GM12891 (cell line): ENCODE data around the gene SAG.

Experiments
- PAX5 ChIP-seq: IDR thresholded peaks from 2 replicates; pipeline ENCODE4 v1.6.1; 2011; ENCODE audit warnings: low read length, moderate library complexity, mild to moderate bottlenecking; ENCODE audit not compliant: insufficient read depth, severe bottlenecking
- POLR2A ChIP-seq: IDR thresholded peaks from 2 replicates; pipeline ENCODE4 v1.6.1; 2011; ENCODE audit warnings: low read depth, low read length, control low read depth
- POLR2AphosphoS5 ChIP-seq: IDR thresholded peaks from 2 replicates; pipeline ENCODE4 v1.6.1; 2011; ENCODE audit warnings: low read depth, low read length, control low read depth
- POU2F2 ChIP-seq: IDR thresholded peaks from 2 replicates; pipeline ENCODE4 v1.6.1; 2011; ENCODE audit warnings: low read depth, mild to moderate bottlenecking, control low read depth, low read length, moderate library complexity
- SPI1 ChIP-seq: IDR thresholded peaks from 2 replicates; pipeline ENCODE4 v1.6.1; 2011; ENCODE audit warnings: low read depth, low read length, control low read depth
- TAF1 ChIP-seq: IDR thresholded peaks from 2 replicates; pipeline ENCODE4 v1.6.1; 2011; ENCODE audit warnings: low read depth, low read length, control low read depth

DNA sequence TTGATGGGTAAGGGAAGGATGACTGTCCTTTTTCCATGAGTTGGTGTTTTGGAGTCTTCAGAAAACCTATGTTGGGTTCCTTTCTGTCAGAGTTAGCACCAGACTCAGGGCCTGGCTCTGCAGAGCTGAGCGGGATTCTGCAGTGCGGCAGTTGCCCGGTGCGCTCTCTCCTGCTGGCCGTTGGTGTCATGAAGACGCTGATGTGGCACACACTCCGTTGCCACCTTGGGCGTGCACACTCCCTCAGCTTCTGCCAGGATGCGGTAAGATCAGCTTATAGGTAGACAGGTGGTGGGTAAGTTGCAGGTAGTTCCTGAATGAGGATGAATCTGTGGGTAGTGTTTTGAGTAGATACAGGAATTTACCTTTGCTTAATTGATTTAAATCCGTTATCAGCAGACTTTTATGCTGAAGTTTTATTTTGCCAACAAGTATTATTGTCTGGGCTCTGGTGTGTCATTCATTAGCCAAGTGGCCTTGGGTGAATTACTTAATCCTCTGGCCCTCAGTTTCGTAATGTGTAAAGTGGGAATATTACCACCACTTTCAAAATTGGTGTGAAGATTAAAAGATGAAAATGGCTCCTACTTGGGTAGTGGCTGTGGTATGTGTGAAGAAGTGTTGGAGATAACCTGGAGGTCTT is 73.5 kb downstream of the SAG start:
- TF ChIP-seq SPI1: no peak
- TF ChIP-seq POLR2AphosphoS5: no peak
- TF ChIP-seq TAF1: no peak
- TF ChIP-seq POLR2A: no peak
- no peak for TF ChIP-seq POU2F2
- TF ChIP-seq PAX5: no peak
